HL-60 (cell line): ENCODE results near the gene SMC1B.
"Not testable (repeated sequence)": the region's sequence is repeated elsewhere in the genome, so short reads cannot be mapped to it uniquely, and the experiment has no call there.

ENCODE experiments used
- DNase-seq, 2 experiments: peaks; one replicate each; pipeline ENCODE4 v3.0.0-alpha.2; 2010 to 2020; ENCODE audit warnings: low read depth in 1 of 2, low spot score in 1 of 2
- H3K27ac ChIP-seq: fragments of 250-450 bp; sonication (Bioruptor Pico); replicated peaks from 2 replicates; pipeline ENCODE4 v1.5.1; 2020; ENCODE audit warnings: mild to moderate bottlenecking, moderate library complexity
- H3K27me3 ChIP-seq: fragments of 250-450 bp; sonication (Bioruptor Pico); 2 replicates; pipeline ENCODE4 v1.5.1; 2021; ENCODE audit warnings: mild to moderate bottlenecking, moderate library complexity; ENCODE audit not compliant: insufficient read depth, poor library complexity, severe bottlenecking
- H3K4me3 ChIP-seq: replicated peaks from 2 replicates; pipeline ENCODE4 v1.5.1; 2011; ENCODE audit warnings: mild to moderate bottlenecking, control low read depth, low read length; ENCODE audit not compliant: insufficient read depth
- CTCF ChIP-seq: IDR thresholded peaks from one replicate; pipeline ENCODE4 v1.5.1; 2011; ENCODE audit warnings: low read length, control low read depth, inconsistent platforms; ENCODE audit not compliant: insufficient read depth
- GABPA ChIP-seq: IDR thresholded peaks from 2 replicates; pipeline ENCODE4 v1.6.1; 2012; ENCODE audit warnings: low read depth
- POLR2AphosphoS5 ChIP-seq: IDR thresholded peaks from 2 replicates; pipeline ENCODE4 v1.6.1; 2012; ENCODE audit warnings: low read depth
- REST ChIP-seq: IDR thresholded peaks from 2 replicates; pipeline ENCODE4 v1.6.1; 2012; ENCODE audit warnings: low read depth; ENCODE audit not compliant: insufficient replicate concordance
- SPI1 ChIP-seq: IDR thresholded peaks from 2 replicates; pipeline ENCODE4 v1.6.1; 2012; ENCODE audit warnings: low read depth, mild to moderate bottlenecking, borderline replicate concordance

SMC1B gene

GRCh38 chr22:45353786-45354185, 59.6 kb downstream of the SMC1B start:
- TF ChIP-seq POLR2AphosphoS5 (no peak), REST (no peak), GABPA (no peak), SPI1 (no peak), CTCF (no peak)
- no peak for DNase-seq
- no peak overlapping the region for H3K4me3 ChIP-seq
- H3K27ac ChIP-seq, result no peak overlapping the region
- H3K27me3 ChIP-seq, result no peaks in the 10 kb centered on the region

DNA sequence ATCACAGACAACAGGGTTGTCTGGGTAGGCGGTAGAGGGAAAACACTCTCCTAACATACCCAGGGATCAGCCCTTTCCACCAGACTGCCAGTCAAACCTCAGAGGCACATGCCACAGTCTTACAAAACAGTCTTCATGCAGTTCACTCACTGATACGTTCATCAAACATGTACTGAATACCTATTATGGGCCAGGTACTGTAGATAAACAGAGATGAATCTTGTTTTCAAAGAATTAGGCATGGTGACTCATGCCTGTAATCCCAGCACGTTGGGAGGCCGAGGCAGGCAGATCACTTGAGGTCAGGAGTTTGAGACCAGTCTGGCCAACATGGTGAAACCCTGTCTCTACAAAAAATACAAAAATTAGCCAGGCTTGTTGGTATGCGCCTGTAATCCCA, 60.6 kb downstream of the SMC1B start:
- H3K27ac ChIP-seq, H3K27me3 ChIP-seq, DNase-seq: not testable (repeated sequence)

GRCh38 chr22:45351956-45352355, 61.4 kb downstream of the SMC1B start:
- Histone ChIP-seq H3K27me3 (no peaks in the 10 kb centered on the region), H3K27ac (no peak overlapping the region), H3K4me3 (no peak overlapping the region)
- no peak for TF ChIP-seq GABPA
- TF ChIP-seq CTCF, result no peak
- no peak for TF ChIP-seq SPI1
- TF ChIP-seq REST, result no peak
- TF ChIP-seq POLR2AphosphoS5, result no peak
- DNase-seq, result no peak

More for the DNA sequence above, 60.6 kb downstream of the SMC1B start:
- H3K4me3 ChIP-seq, result not testable (repeated sequence)

DNA sequence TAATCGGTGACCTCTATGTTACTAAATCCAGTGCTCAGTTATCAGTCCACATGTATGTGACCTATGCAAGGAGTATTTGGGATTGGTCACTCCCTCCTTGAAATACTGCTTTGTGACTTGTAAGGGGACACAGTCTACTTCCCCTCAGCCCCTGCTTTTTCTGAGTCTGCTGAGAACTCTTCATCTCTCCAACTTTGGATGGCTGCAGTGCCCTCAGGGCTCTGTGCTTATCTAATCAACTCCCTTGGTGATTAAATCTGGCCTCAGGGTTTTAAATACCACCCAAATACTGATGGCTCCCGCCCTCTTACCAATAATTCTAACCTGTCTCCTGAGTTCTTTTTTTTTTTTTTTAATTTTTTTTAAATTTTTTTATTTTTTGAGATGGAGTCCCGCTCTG, 63.5 kb downstream of the SMC1B start:
- no peak overlapping the region for H3K27ac ChIP-seq
- DNase-seq, result no peak
- H3K27me3 ChIP-seq, result no peaks in the 10 kb centered on the region
- no peak overlapping the region for H3K4me3 ChIP-seq
- no peak for TF ChIP-seq CTCF
- TF ChIP-seq POLR2AphosphoS5, result no peak
- no peak for TF ChIP-seq REST
- no peak for TF ChIP-seq SPI1
- no peak for TF ChIP-seq GABPA
